K562 (cell line): ENCODE data around the gene HPCA. TPM values are rescaled to one million over a fixed set of nuclear protein-coding genes. Genes with fewer than 3 reads are reported as not detected.

Source experiments
- ATAC-seq: fragments of 200-7000 bp; cut with Tn5 transposase; 3 replicates; pipeline ENCODE4 v1.9.1; 2020; ENCODE audit warnings: moderate library complexity
- BruUV-seq: library from RNA; stranded (reverse); fragments of 400-500 nt; replicated peaks from 2 replicates; lab custom pipeline; 2021; lab: Mats Ljungman, UMichigan
- CTCF ChIA-PET: fragments of 300-600 bp; formaldehyde crosslinking; extraction: SDS; loops from one replicate; lab custom pipeline; 2021; ENCODE audit warnings: low intra/inter-chr PET ratio; lab: Yijun Ruan, JAX
- POLR2A ChIA-PET: fragments of 300-600, 350-650 bp; sonication (Branson Sonifier 250); formaldehyde crosslinking; extraction: SDS; loops from one replicate; lab custom pipeline; 2021; ENCODE audit warnings: antibody characterized with exemption, inconsistent platforms; lab: Yijun Ruan, JAX
- DNase-seq, 4 experiments: peaks; one replicate each; pipeline versions ENCODE4 v3.0.0 to v3.0.0-alpha.2; 2011 to 2018; ENCODE audit warnings: low spot score in 3 of 4, mixed read lengths in 3 of 4; ENCODE audit errors: extremely low read depth in 1 of 4
- FAIRE-seq: peaks from 2 replicates; lab custom pipeline; 2011; peaks lifted over from hg19 to GRCh38; lab: Jason Lieb, UNC
- H2AFZ ChIP-seq: 2 replicates; pipeline ENCODE4 v1.6.0; 2011; ENCODE audit warnings: low read depth, low read length, control low read depth, inconsistent platforms
- H3K27ac ChIP-seq: fragments of 200-600 bp; 3 replicates; pipeline ENCODE4 v1.8.0; 2011; ENCODE audit warnings: low read depth, mild to moderate bottlenecking, control low read depth, inconsistent platforms, low read length, moderate library complexity, mixed read lengths; ENCODE audit errors: extremely low read depth
- H3K27me3 ChIP-seq, 2 experiments: fragments of 300-600 bp in 1 of 2; 2 replicates in 1 of 2; 3 replicates in 1 of 2; pipeline versions ENCODE4 v1.6.0 to v1.8.0; 2011; ENCODE audit warnings: inconsistent platforms in 2 of 2, low read length in 2 of 2, mild to moderate bottlenecking in 1 of 2, mixed read lengths in 1 of 2, moderate library complexity in 1 of 2; ENCODE audit not compliant: control insufficient read depth in 2 of 2, insufficient read depth in 2 of 2
- H3K36me3 ChIP-seq: fragments of 300-600 bp; 3 replicates; pipeline ENCODE4 v1.8.0; 2011; ENCODE audit warnings: mild to moderate bottlenecking, low read length, inconsistent platforms; ENCODE audit not compliant: control insufficient read depth, insufficient read depth
- H3K4me1 ChIP-seq, 2 experiments: fragments of 200-600 bp in 1 of 2; replicated peaks in 1 of 2; 2 replicates in 1 of 2; 3 replicates in 1 of 2; pipeline versions ENCODE4 v1.5.1 to v1.8.0; 2011; ENCODE audit warnings: inconsistent platforms in 2 of 2, low read length in 2 of 2, mild to moderate bottlenecking in 1 of 2, mixed read lengths in 1 of 2, moderate library complexity in 1 of 2; ENCODE audit not compliant: control insufficient read depth in 2 of 2, insufficient read depth in 2 of 2
- H3K4me2 ChIP-seq: 2 replicates; pipeline ENCODE4 v1.6.1; 2011; ENCODE audit warnings: low read length, control low read depth, inconsistent platforms, mixed read lengths; ENCODE audit not compliant: insufficient read depth
- H3K4me3 ChIP-seq: fragments of 200-600 bp; sonication (generic), shearing (Covaris generic); 2 replicates; pipeline ENCODE4 v1.5.1; 2016; ENCODE audit warnings: control low read depth, inconsistent platforms
- H3K79me2 ChIP-seq: fragments of 200-600 bp; 3 replicates; pipeline ENCODE4 v1.8.0; 2011; ENCODE audit warnings: low read length, inconsistent platforms; ENCODE audit not compliant: control insufficient read depth, insufficient read depth
- H3K9ac ChIP-seq, 2 experiments: 2 replicates each; pipeline versions ENCODE4 v1.6.0 to v1.6.1; 2011; ENCODE audit warnings: low read depth in 2 of 2, low read length in 2 of 2, control low read depth in 1 of 2, inconsistent platforms in 1 of 2, mild to moderate bottlenecking in 1 of 2, mixed read lengths in 1 of 2; ENCODE audit not compliant: insufficient read depth in 1 of 2
- H3K9me1 ChIP-seq: one replicate; pipeline ENCODE4 v1.6.0; 2011; ENCODE audit warnings: inconsistent platforms, mild to moderate bottlenecking, low read length, moderate library complexity; ENCODE audit not compliant: control insufficient read depth, insufficient read depth
- H3K9me3 ChIP-seq: replicated peaks from 2 replicates; pipeline ENCODE4 v1.5.1; 2011; ENCODE audit warnings: low read depth, low read length, inconsistent platforms; ENCODE audit not compliant: control insufficient read depth, insufficient read depth
- H4K20me1 ChIP-seq: replicated peaks from 2 replicates; pipeline ENCODE4 v1.6.1; 2011; ENCODE audit warnings: low read length, inconsistent platforms, mixed read lengths; ENCODE audit not compliant: control insufficient read depth, insufficient read depth
- ARNT ChIP-seq, 2 experiments: fragments of 450-650 bp; IDR thresholded peaks; 2 replicates each; pipeline ENCODE4 v1.6.1; 2016; ENCODE audit warnings: mild to moderate bottlenecking in 1 of 2
- CREM ChIP-seq: IDR thresholded peaks from 2 replicates; pipeline ENCODE4 v1.6.1; 2014; ENCODE audit warnings: antibody characterized with exemption, low read depth
- MEF2A ChIP-seq: IDR thresholded peaks from 2 replicates; pipeline ENCODE4 v1.6.1; 2011; ENCODE audit warnings: low read depth, mild to moderate bottlenecking, low read length, moderate library complexity; ENCODE audit not compliant: control insufficient read depth
- MXI1 ChIP-seq: IDR thresholded peaks from 2 replicates; pipeline ENCODE4 v1.6.1; 2011; ENCODE audit warnings: low read depth, mild to moderate bottlenecking, improper control_type of control experiment, low read length
- ZNF217 ChIP-seq: sonication (generic); formaldehyde crosslinking; IDR thresholded peaks from 2 replicates; pipeline ENCODE4 v1.8.0; 2022; ENCODE audit warnings: mild to moderate bottlenecking, missing genetic modification reagents
- ZNF436 ChIP-seq: fragments of 250-450, 450-650 bp; sonication (Bioruptor Pico); formaldehyde crosslinking; IDR thresholded peaks from 2 replicates; pipeline ENCODE4 v1.7.0; 2020; ENCODE audit warnings: mild to moderate bottlenecking
- ZNF445 ChIP-seq: fragments of 250-450 bp; sonication (Bioruptor Pico); IDR thresholded peaks from 2 replicates; pipeline ENCODE4 v1.4.0; 2020; ENCODE audit warnings: low read depth, mild to moderate bottlenecking, moderate library complexity
- WGBS: fragments of 100-300 bp; shearing (Covaris generic); methylation state at CpG from one replicate; pipeline ENCODE4 v1.1.6; 2016; ENCODE audit warnings: low coverage, mixed read lengths; ENCODE audit not compliant: insufficient coverage; ENCODE audit errors: missing lambda C conversion rate; 5-methylcytosine and 5-hydroxymethylcytosine counted together
- in situ Hi-C: fragments of 300-500 bp; cut with MboI; formaldehyde crosslinking; loops from 4 replicates; pipeline ENCODE4 v1.15.0; 2018; ENCODE audit warnings: inconsistent platforms, mixed read lengths
- intact Hi-C: fragments of 100-400 bp; cut with micrococcal nuclease; formaldehyde crosslinking; loops from 2 replicates; pipeline ENCODE4 v1.14.2; 2022
- polyA plus RNA-seq, 8 experiments: library from polyadenylated mRNA; depleted of rRNA in 4 of 8; stranded (reverse) in 5 of 8; unstranded in 3 of 8; fragments of >200 nt; fragmentation: Nextera tagmentation in 2 of 8; fragmentation: Illumina TruSeq in 1 of 8; extraction: Ambion mirVana in 2 of 8; extraction: Trizol in 1 of 8; gene quantifications; 2 replicates each; pipeline versions ENCODE4 v1.2.1 to v1.2.3, GENCODE V29; 2011 to 2014; ENCODE audit warnings: inconsistent platforms in 1 of 8, missing spikeins in 1 of 8
- total RNA-seq, 7 experiments: library from RNA; depleted of rRNA in 6 of 7; stranded (reverse); fragments of >200 nt in 6 of 7; fragmentation: Illumina TruSeq in 2 of 7; extraction: Trizol in 2 of 7; gene quantifications; 2 replicates each; pipeline versions ENCODE4 v1.2.1 to v1.2.3, GENCODE V29; 2011 to 2021; ENCODE audit warnings: low replicate concordance in 1 of 7
- TF ChIP-seq, protein P1 (sequence below), 2 experiments: fragments of 200-800 bp in 1 of 2; sonication (Bioruptor generic) in 1 of 2; sonication (generic) in 1 of 2; formaldehyde crosslinking in 1 of 2; IDR thresholded peaks in 1 of 2; conservative IDR thresholded peaks in 1 of 2; 2 replicates each; pipeline versions ENCODE4 v1.5.0 to v1.6.1; 2016 to 2020; ENCODE audit warnings: missing compliant biosample characterization in 1 of 2, missing genetic modification characterization in 1 of 2, missing genetic modification reagents in 1 of 2
- TF ChIP-seq, protein P2 (sequence below): fragments of 450-650 bp; IDR thresholded peaks from 2 replicates; pipeline ENCODE4 v1.6.1; 2017; ENCODE audit warnings: antibody characterized with exemption, mild to moderate bottlenecking
- TF ChIP-seq, protein P3 (sequence below): sonication (generic); formaldehyde crosslinking; IDR thresholded peaks from 2 replicates; pipeline ENCODE4 v1.8.0; 2023; ENCODE audit warnings: mild to moderate bottlenecking, missing genetic modification reagents

HPCA gene
- total and polyA plus RNA-seq, 9 of the 15 experiments (the other 6 are each of a cell fraction or from before 2014, with no cell fraction given): not detected

DNA sequence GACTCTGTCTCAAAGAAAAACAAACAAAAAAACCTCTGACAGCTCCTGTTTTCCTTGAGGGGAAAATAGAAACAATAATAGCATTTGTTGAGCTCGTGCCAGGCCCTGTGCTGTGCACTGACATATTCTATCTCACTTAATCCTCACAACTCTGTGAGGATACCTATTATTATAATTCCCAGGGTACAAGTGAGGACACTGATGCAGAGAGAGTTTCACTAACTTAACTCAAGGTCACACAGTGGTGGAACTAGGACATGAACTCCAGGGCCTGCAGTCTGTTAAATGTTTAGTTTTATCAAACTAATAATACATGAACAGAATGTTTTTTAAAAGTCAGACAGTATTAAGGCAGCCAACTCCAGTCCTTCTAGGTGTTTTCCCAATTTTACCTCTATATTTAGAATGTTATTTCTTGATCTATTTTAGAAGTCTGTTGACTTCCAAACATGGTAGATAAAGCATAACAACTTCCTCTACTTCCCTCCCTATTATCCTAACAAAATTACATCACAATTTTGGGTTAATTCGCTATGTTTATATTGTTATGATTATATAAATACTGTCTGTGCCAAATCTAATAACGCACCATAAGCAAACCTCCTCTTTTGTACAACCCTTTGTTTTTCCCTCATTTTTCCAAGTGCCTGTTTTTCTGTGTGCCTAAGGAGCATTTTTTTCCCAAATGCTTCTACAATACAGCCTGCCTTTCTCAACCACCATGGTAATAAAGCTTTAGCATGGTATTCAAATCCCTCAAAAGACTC, 20.5 kb upstream of the HPCA start:
- DNase-seq (no peak), FAIRE-seq (no peak), ATAC-seq (no peak)
- in situ Hi-C loops (no loop called here), intact Hi-C loops (no loop called here)
- Histone ChIP-seq H3K27ac (no peak overlapping the region), H3K79me2 (no peaks in the 10 kb centered on the region), H3K4me3 (no peak overlapping the region), H3K4me1 (peaks cover 0 to 13% of the 10 kb centered on the region in 2 experiments; a peak in 2 of 5 replicates), H3K9ac (no peak overlapping the region), H4K20me1 (no peaks in the 10 kb centered on the region; the same call in 1 of the 2 replicates), H3K36me3 (peaks cover 24% of the 10 kb centered on the region; the same call in 2 of the 3 replicates), H3K9me1 (no peaks in the 10 kb centered on the region), H3K4me2 (no peak overlapping the region), H2AFZ (no peak overlapping the region), H3K9me3 (no peaks in the 10 kb centered on the region), H3K27me3 (peaks cover 0 to 6% of the 10 kb centered on the region in 2 experiments; a peak in 1 of 5 replicates)
- ChIA-PET POLR2A (interaction anchor here (1.0 to 2.3 kb wide), 3 partner anchors 8 to 13 kb away, joined by 4 to 7 read pairs (median 6); no protein-coding TSS in a partner anchor), CTCF (no interaction called here)
- WGBS: 44% methylated on average over 3 of the region's 3 CpGs
- BruUV-seq: no TSS peak
- TF ChIP-seq ZNF436 (CRISPR knock-in tag) (no peak), CREM (no peak), MEF2A (no peak), ARNT (IDR thresholded peaks at IDR 0.05) (no peak), MXI1 (no peak), ZNF445 (no peak), ZNF217 (CRISPR knock-in tag) (no peak)
- TF ChIP-seq, protein P1, sequence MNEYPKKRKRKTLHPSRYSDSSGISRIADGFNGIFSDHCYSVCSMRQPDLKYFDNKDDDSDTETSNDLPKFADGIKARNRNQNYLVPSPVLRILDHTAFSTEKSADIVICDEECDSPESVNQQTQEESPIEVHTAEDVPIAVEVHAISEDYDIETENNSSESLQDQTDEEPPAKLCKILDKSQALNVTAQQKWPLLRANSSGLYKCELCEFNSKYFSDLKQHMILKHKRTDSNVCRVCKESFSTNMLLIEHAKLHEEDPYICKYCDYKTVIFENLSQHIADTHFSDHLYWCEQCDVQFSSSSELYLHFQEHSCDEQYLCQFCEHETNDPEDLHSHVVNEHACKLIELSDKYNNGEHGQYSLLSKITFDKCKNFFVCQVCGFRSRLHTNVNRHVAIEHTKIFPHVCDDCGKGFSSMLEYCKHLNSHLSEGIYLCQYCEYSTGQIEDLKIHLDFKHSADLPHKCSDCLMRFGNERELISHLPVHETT (CRISPR knock-in tag; conservative IDR thresholded peaks at IDR 0.05 in 1 of 2, IDR thresholded peaks at IDR 0.05 in 1 of 2): no peak
- TF ChIP-seq, protein P2, sequence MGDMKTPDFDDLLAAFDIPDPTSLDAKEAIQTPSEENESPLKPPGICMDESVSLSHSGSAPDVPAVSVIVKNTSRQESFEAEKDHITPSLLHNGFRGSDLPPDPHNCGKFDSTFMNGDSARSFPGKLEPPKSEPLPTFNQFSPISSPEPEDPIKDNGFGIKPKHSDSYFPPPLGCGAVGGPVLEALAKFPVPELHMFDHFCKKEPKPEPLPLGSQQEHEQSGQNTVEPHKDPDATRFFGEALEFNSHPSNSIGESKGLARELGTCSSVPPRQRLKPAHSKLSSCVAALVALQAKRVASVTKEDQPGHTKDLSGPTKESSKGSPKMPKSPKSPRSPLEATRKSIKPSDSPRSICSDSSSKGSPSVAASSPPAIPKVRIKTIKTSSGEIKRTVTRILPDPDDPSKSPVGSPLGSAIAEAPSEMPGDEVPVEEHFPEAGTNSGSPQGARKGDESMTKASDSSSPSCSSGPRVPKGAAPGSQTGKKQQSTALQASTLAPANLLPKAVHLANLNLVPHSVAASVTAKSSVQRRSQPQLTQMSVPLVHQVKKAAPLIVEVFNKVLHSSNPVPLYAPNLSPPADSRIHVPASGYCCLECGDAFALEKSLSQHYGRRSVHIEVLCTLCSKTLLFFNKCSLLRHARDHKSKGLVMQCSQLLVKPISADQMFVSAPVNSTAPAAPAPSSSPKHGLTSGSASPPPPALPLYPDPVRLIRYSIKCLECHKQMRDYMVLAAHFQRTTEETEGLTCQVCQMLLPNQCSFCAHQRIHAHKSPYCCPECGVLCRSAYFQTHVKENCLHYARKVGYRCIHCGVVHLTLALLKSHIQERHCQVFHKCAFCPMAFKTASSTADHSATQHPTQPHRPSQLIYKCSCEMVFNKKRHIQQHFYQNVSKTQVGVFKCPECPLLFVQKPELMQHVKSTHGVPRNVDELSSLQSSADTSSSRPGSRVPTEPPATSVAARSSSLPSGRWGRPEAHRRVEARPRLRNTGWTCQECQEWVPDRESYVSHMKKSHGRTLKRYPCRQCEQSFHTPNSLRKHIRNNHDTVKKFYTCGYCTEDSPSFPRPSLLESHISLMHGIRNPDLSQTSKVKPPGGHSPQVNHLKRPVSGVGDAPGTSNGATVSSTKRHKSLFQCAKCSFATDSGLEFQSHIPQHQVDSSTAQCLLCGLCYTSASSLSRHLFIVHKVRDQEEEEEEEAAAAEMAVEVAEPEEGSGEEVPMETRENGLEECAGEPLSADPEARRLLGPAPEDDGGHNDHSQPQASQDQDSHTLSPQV: no peak
- TF ChIP-seq, protein P3, sequence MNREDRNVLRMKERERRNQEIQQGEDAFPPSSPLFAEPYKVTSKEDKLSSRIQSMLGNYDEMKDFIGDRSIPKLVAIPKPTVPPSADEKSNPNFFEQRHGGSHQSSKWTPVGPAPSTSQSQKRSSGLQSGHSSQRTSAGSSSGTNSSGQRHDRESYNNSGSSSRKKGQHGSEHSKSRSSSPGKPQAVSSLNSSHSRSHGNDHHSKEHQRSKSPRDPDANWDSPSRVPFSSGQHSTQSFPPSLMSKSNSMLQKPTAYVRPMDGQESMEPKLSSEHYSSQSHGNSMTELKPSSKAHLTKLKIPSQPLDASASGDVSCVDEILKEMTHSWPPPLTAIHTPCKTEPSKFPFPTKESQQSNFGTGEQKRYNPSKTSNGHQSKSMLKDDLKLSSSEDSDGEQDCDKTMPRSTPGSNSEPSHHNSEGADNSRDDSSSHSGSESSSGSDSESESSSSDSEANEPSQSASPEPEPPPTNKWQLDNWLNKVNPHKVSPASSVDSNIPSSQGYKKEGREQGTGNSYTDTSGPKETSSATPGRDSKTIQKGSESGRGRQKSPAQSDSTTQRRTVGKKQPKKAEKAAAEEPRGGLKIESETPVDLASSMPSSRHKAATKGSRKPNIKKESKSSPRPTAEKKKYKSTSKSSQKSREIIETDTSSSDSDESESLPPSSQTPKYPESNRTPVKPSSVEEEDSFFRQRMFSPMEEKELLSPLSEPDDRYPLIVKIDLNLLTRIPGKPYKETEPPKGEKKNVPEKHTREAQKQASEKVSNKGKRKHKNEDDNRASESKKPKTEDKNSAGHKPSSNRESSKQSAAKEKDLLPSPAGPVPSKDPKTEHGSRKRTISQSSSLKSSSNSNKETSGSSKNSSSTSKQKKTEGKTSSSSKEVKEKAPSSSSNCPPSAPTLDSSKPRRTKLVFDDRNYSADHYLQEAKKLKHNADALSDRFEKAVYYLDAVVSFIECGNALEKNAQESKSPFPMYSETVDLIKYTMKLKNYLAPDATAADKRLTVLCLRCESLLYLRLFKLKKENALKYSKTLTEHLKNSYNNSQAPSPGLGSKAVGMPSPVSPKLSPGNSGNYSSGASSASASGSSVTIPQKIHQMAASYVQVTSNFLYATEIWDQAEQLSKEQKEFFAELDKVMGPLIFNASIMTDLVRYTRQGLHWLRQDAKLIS: no peak
